Loucy (cell line): ENCODE data around the gene C9.

Source experiments
- H2AFZ ChIP-seq: fragments of 200-600 bp; sonication (generic); 2 replicates; pipeline ENCODE4 v1.6.0; 2016; ENCODE audit warnings: antibody characterized with exemption, mild to moderate bottlenecking, low read length, moderate library complexity
- H3F3A ChIP-seq: fragments of 200-600 bp; 2 replicates; pipeline ENCODE4 v1.6.0; 2016; ENCODE audit warnings: antibody characterized with exemption, low read depth, mild to moderate bottlenecking
- H3K27me3 ChIP-seq: fragments of 200-600 bp; sonication (generic); 2 replicates; pipeline ENCODE4 v1.6.1; 2014; ENCODE audit warnings: low read length, mild to moderate bottlenecking; ENCODE audit not compliant: insufficient read depth, poor library complexity, severe bottlenecking
- H3K36me3 ChIP-seq: fragments of 200-600 bp; sonication (generic); 2 replicates; pipeline ENCODE4 v1.6.1; 2016; ENCODE audit warnings: low read length; ENCODE audit not compliant: insufficient read depth
- H3K4me1 ChIP-seq: fragments of 200-600 bp; sonication (generic); 2 replicates; pipeline ENCODE4 v1.5.1; 2014; ENCODE audit warnings: low read length, mild to moderate bottlenecking; ENCODE audit not compliant: insufficient read depth, poor library complexity, severe bottlenecking
- H3K4me2 ChIP-seq: fragments of 200-600 bp; sonication (generic); 2 replicates; pipeline ENCODE4 v1.6.0; 2014; ENCODE audit warnings: antibody characterized with exemption, low read length, low read depth, mild to moderate bottlenecking; ENCODE audit not compliant: poor library complexity, severe bottlenecking
- H3K4me3 ChIP-seq: fragments of 200-600 bp; sonication (generic); 2 replicates; pipeline ENCODE4 v1.5.1; 2014; ENCODE audit warnings: low read length, mild to moderate bottlenecking, mixed read lengths; ENCODE audit not compliant: poor library complexity, severe bottlenecking
- H3K79me2 ChIP-seq: fragments of 200-600 bp; sonication (generic); 2 replicates; pipeline ENCODE4 v1.6.1; 2014; ENCODE audit warnings: low read length; ENCODE audit not compliant: insufficient read depth
- H3K9ac ChIP-seq: fragments of 200-600 bp; sonication (generic); 2 replicates; pipeline ENCODE4 v1.6.0; 2014; ENCODE audit warnings: mild to moderate bottlenecking, low read depth, low read length, moderate library complexity; ENCODE audit not compliant: poor library complexity, severe bottlenecking
- H3K9me2 ChIP-seq: fragments of 200-600 bp; sonication (generic); replicated peaks from 2 replicates; pipeline ENCODE4 v1.6.1; 2016; ENCODE audit warnings: low read depth, low read length, mixed read lengths
- H3K9me3 ChIP-seq: fragments of 200-600 bp; sonication (generic); 2 replicates; pipeline ENCODE4 v1.6.1; 2014; ENCODE audit warnings: mild to moderate bottlenecking, antibody characterized with exemption, low read length, low read depth; ENCODE audit not compliant: insufficient read depth
- H4K20me1 ChIP-seq: fragments of 200-600 bp; sonication (generic); 2 replicates; pipeline ENCODE4 v1.6.0; 2014; ENCODE audit warnings: antibody characterized with exemption, low read length, mild to moderate bottlenecking; ENCODE audit not compliant: insufficient read depth, poor library complexity, severe bottlenecking
- EZH2phosphoT487 ChIP-seq: fragments of 200-600 bp; IDR thresholded peaks from 2 replicates; pipeline ENCODE4 v1.6.1; 2018; ENCODE audit warnings: antibody characterized with exemption, mild to moderate bottlenecking, moderate library complexity, borderline replicate concordance
- TF ChIP-seq, protein P1 (sequence below): fragments of 200-600 bp; sonication (generic); conservative IDR thresholded peaks from 2 replicates; pipeline ENCODE4 v1.5.1; 2014; ENCODE audit warnings: mild to moderate bottlenecking, antibody characterized with exemption, low read length

C9 gene

DNA sequence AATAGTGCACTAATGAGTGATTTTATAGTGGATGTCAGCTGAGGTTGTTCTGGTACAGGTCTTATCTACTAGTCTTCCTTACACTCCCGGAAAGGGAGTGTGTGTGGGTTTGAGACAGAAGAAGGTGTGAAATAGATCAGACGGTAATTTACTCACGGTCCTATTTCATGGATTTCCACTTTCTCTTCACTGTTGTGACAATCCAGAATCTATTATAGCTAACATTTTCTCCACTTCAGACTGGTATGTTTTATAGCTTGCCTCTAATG lies 7.0 kb upstream of the C9 start:
- Histone ChIP-seq H3K9me3 (no peaks in the 10 kb centered on the region), H3K4me3 (no peak overlapping the region), H3K9me2 (no peaks in the 10 kb centered on the region), H2AFZ (no peak overlapping the region), H3K36me3 (no peaks in the 10 kb centered on the region), H3K4me1 (no peaks in the 10 kb centered on the region), H3K79me2 (no peaks in the 10 kb centered on the region), H3K27me3 (no peaks in the 10 kb centered on the region), H3K4me2 (no peak overlapping the region), H4K20me1 (no peaks in the 10 kb centered on the region), H3F3A (no peaks in the 10 kb centered on the region), H3K9ac (no peak overlapping the region)
- TF ChIP-seq EZH2phosphoT487, result no peak
- TF ChIP-seq, protein P1, sequence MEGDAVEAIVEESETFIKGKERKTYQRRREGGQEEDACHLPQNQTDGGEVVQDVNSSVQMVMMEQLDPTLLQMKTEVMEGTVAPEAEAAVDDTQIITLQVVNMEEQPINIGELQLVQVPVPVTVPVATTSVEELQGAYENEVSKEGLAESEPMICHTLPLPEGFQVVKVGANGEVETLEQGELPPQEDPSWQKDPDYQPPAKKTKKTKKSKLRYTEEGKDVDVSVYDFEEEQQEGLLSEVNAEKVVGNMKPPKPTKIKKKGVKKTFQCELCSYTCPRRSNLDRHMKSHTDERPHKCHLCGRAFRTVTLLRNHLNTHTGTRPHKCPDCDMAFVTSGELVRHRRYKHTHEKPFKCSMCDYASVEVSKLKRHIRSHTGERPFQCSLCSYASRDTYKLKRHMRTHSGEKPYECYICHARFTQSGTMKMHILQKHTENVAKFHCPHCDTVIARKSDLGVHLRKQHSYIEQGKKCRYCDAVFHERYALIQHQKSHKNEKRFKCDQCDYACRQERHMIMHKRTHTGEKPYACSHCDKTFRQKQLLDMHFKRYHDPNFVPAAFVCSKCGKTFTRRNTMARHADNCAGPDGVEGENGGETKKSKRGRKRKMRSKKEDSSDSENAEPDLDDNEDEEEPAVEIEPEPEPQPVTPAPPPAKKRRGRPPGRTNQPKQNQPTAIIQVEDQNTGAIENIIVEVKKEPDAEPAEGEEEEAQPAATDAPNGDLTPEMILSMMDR, result no peak

- no peaks in the 10 kb centered on the region for H3K4me1 ChIP-seq
- H3K9ac ChIP-seq, result no peak overlapping the region
- TF ChIP-seq EZH2phosphoT487, result no peak
- TF ChIP-seq, protein P1, result no peak
- no peaks in the 10 kb centered on the region for H3K9me2 ChIP-seq
- no peak overlapping the region for H2AFZ ChIP-seq
- H3K79me2 ChIP-seq, result no peaks in the 10 kb centered on the region
- no peaks in the 10 kb centered on the region for H4K20me1 ChIP-seq
- no peaks in the 10 kb centered on the region for H3K36me3 ChIP-seq
- H3K9me3 ChIP-seq, result no peaks in the 10 kb centered on the region
- no peak overlapping the region for H3K4me2 ChIP-seq
- H3F3A ChIP-seq, result no peaks in the 10 kb centered on the region
- no peaks in the 10 kb centered on the region for H3K27me3 ChIP-seq
- no peak overlapping the region for H3K4me3 ChIP-seq
These were observed 6.5 kb upstream of the C9 start for GRCh38 chr5:39370555-39371366.

GRCh38 chr5:39369123-39369815 lies 5.0 kb upstream of the C9 start:
- Histone ChIP-seq H3K79me2 (no peaks in the 10 kb centered on the region), H4K20me1 (no peaks in the 10 kb centered on the region), H2AFZ (no peak overlapping the region), H3K4me2 (no peak overlapping the region), H3F3A (no peaks in the 10 kb centered on the region), H3K9me3 (no peaks in the 10 kb centered on the region), H3K4me3 (no peak overlapping the region), H3K36me3 (no peaks in the 10 kb centered on the region), H3K4me1 (no peaks in the 10 kb centered on the region), H3K9me2 (no peaks in the 10 kb centered on the region), H3K27me3 (no peaks in the 10 kb centered on the region), H3K9ac (no peak overlapping the region)
- TF ChIP-seq EZH2phosphoT487, result no peak
- TF ChIP-seq, protein P1, result no peak
